ENCODE data around the gene SGPP2.

Gene SGPP2

DNA sequence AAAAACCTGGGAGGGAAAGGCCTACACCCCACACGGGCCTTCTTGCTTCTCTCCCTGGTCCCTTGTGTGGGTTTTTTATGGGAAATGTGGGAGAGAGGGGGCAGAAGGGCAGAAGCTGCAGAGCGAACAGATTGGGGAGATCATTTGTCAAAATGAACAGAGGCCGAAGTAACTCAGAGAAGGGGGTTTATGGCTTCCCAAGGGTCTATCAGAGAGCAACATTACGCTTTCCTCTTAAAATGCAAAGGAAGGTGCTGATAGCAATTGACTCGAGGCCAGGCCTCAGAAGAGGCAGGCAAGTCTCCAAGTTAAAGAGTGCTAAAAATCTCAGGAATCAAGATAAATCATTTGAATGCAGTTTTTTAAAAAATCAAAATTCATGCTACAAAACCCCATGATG lies 101.5 kb downstream of the SGPP2 start:
- no peak for DNase-seq (ENCODE audit: low read depth in 3 of 3)

DNA sequence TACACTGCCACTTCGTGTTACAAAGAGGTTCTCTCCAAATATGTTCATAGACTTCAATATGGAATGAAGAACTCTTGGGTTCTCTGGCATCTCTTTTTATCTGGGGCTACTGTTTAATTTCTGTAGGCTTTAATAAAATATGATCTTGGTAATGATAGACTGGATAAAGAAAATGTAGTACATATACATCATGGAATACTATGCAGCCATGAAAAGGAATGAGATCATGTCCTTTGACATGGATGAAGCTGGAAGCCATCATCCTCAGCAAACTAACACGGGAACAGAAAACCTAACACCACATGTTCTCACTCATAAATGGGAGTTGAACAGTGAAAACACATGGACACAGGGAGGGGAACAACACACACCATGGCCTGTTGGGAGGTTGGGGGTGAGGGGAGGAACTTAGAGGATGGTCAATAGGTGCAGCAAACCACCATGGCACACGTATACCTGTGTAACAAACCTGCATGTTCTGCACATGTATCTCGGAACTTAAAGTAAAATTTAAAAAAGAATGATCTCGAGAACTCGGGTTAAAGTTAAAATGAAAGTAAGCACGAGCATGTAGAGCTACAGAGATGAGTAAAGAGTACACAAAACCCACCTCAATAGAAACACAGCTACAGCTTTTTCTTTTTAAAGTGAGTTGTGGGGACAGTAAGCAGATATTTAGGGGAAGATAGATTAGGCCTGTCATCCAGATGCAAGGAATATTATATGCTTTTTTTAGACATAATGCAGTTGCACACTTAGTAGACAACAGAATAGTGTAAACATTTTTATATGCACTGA lies 102.3 kb downstream of the SGPP2 start:
- no peak for DNase-seq (ENCODE audit: low read depth in 3 of 3)

DNA sequence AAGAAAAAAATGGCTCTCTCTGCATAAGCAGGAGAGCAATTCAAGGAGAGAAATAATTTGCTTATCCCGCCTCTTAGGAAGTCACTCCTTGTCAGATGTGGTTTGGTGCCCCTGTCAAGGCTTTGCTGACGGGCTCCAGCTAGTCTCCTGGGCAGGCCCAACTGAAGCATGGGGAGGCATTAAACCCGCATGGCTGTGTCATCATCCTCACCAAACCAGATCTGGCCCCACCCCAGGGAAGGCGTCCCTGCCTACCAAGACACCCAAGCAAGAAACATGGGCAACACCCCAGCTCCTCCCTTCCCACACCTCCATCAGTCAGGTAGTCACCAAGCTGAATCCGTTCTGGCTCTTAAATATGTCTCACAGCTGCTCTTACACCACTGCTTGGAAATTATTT lies 108.0 kb downstream of the SGPP2 start:
- no peak for DNase-seq (ENCODE audit: low read depth in 3 of 3)

DNA sequence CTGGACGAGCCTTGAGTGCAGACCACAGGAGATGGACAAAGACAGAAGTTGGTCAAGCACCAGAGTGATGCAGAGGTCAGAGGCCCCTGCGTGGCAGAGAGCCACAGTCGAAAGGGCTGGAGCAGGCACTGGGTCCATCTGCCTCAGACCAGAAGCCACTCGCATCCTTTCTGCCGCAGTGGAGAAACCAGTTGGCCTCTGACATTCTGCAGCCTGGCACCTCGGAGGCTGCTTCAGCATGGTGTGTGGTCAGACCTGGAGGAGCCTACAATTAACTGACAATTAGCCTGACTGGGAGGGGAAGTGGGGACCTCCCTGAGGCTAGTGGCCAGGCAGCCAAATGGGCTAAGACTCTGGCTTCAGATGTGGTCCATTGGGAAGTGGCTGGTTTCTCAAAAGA lies 111.1 kb downstream of the SGPP2 start:
- no peak for DNase-seq (ENCODE audit: low read depth in 3 of 3)

DNA sequence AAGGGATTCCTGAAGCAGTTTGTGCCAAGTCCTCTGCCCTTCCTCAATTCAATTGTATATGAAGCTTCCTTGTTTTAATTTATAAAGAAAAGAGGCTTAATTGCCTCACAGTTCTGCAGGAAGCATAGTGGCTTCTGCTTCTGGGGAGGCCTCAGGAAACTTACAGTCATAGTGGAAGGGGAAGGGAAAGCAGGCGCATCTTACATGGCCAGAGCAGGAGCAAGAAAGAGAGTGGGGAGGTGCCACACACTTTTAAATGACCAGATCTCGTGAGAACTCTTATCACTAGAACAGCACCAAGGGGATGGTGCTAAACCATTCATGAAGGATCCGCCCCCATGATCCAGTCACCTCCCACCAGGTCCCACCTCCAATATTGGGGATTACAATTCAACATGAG lies 114.2 kb downstream of the SGPP2 start:
- no peak for DNase-seq (ENCODE audit: low read depth in 3 of 3)

DNA sequence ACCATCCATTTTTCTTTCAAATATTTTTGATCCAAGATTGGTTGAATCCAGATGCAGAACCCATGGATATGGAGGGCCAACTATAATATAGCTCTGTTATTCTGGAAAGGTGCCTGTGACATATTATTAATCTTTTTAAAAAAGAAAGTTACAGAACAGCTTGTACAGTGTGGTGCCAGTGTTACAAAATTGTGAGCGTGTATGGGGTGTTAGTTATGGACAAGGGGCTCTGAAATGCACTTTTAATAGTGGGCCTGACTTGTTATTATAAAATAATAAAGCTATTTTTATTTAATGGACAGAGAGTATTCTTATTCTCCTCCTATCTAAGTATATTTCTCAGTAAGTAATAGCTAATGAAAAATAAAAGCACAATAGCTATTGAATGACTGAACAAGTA lies 120.3 kb downstream of the SGPP2 start:
- DNase-seq (ENCODE audit: low read depth in 3 of 3): no peak

DNA sequence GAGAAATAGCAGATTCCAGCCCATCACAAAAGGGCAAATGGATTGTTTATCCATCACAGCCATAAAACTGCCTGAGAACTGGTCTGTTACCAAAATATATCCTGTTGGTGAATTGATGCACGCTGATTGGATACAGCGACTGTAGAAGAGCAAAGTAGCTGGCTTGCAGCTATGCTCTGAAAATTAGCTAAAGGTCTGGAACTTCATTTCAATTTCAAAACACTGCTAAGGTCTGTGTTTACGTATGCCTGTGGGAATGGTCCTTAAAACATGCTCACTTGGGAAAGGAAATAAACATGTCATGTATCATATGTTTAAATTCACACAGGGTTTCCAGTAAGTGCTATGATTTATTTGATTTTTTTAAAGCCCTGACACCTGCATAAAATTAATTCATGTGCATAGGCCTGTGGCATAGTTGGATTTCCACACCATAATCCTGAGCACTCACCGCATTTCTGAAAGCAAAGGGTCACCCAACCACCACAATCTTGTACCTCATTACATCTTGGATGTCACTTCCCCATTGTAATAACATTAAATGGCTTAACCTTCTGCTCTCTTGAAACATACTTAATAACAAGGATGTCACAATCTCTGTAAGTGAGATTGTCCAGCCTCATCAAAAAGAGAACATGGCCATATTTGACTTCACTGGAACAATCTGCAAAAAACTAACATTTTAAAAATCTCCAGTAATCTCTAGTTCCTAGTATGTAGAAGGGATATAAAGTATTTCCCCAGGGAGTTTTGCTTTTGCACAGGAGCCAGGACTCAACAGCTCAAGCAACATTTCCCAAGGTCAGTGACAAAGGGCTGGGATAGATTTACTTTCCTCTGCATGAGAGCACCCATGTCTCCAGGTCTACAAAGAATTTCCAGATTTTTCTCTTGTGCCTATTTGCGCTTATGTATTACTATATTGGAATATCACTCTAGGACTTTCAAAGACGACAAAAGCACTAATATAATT lies 121.8 kb downstream of the SGPP2 start:
- DNase-seq (ENCODE audit: low read depth in 3 of 3): no peak

DNA sequence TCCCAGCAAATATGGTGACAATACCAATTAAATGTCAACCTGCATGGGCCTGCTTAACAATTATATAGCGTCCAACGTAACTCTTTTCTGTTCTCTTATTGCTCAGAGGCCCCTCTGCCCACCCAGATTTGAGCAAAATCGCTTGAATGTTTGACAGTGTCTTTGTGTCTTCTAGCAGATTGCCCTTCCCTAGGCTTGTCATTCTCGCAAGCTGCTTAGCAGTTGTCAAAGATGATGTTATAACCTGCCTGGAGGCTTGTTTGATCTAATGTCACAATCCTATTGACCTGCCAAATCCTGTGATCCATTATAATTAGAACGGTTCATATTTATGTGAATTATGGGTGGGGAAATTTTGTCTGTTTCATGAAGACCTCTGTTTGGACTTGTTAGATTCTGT lies 122.7 kb downstream of the SGPP2 start:
- no peak for DNase-seq (ENCODE audit: low read depth in 3 of 3)

DNA sequence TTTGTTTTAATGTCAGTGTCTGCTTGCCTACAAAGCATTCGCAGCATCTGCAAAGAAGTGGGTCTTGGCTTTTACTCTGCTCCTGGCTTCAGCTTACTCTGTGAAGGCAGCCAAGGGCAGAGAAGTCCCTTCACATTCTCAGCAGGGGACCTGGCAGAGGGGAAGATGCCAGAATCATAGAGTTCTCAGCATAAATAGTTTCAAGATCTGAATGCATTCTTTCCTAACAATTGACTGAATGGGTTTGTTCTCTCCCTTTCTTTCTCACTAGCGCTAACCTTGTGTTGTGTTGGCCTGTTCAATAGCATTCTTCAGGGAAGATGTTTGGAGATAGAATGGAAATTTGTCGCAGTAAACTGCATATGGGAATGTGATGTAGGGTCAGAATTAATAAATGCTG lies 124.6 kb downstream of the SGPP2 start:
- no peak for DNase-seq (ENCODE audit: low read depth in 3 of 3)

DNA sequence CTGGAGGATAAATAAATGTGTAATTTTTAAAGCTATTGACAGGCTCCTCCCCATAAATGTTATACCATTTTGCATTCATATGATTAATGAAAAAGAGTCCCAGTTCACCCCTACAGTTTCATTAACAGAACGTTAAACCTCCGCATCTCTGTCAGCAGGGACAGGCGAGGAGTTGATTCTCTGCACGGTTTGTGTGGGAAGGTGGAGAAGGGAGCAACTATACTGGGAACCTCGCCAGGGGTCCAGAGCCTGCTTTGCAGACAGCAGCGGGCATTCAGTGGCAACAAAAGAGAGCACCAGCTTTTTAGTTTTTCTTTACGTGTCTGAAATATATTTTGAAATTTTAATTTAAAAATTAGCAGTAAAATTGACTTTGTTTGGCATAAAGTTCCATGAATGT lies 130.2 kb downstream of the SGPP2 start:
- no peak for DNase-seq (ENCODE audit: low read depth in 3 of 3)

DNA sequence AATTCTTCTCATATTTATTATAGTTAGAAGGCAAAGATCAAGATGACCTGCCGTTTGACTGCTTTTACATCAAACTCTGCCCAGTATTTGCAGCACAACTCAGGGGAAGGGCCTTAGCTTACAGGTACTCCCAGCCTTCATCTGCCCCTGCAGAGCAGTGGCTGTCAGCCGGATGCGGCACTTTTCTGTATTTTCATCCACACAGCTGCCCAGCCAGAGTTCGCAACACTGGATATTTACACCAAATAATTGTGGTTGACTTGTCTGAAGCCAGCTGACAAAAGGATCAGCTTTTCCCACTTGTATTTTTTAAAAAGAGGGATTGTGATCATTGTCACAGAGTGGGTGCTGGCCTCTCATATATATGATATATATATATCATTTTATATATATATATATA lies 136.8 kb downstream of the SGPP2 start:
- DNase-seq (ENCODE audit: low read depth in 3 of 3): no peak

DNA sequence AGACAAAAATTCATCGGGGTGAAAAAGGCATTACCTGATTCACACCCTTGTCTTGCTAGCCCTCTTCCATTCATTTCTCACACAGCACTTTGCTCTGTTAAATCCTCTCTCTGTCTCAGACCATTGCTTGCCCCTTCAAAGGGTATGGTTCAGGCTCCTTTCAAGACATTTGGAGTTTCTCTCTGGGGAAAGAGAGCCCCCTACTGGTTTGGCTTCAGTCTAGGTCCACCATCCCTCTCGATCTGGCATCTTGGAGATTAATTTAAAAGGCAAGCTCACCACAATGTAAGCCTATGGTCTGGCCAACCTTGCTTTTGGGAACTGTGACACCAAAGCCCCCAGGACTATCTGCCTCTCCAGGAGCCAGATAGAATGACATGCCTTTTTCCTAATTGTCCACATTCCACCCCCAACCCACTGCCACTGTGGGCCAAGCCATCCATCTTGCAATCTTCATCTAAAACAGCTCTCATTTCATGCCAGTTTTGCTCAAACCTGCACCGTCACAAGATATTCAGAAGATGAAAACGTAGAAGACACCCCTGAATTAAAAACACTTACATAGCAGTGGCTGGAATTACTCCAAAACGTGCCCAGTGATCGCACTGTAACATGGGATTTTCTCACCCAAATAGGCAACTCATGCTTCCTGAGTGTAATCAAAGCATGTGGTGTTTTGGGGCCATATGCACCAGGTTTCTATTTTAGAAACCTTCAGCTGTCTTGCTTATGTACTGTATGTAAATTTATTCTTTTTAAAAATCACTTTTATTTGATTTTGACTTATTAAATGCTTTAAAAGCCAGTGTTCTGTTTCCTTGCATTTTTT lies 137.7 kb downstream of the SGPP2 start:
- peak in 2 of 3 donors; percentile 12 to 19 for DNase-seq (ENCODE audit: low read depth in 3 of 3)

DNA sequence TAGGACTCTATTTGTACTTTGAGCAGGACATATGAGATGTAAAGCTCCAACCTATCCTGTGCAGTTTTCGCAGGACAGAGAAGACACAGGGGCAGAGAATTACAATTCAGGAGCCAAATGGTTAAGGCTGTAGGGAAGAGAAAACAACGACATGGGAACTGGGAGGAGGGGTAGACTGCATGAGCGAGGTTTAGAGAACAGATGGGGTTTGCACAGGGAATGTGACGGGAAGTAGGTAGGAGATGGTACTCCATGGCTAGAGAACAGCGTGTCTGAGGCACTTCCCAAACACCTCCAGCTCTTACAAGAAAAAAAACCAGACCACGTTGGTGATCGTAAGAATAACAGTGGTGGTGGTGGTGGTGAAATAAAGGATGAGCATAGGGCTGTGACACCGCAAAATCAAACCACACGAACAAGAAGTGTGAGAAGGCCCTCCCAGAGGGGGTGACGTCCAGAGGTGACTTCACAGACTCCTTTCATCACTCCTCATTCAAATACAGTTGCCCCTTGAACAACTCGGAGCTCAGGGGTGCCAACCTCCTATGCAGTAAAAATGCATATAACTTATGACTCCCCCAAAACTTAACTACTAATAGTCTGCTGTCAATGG lies 138.9 kb downstream of the SGPP2 start:
- DNase-seq (ENCODE audit: low read depth in 3 of 3): no peak

DNA sequence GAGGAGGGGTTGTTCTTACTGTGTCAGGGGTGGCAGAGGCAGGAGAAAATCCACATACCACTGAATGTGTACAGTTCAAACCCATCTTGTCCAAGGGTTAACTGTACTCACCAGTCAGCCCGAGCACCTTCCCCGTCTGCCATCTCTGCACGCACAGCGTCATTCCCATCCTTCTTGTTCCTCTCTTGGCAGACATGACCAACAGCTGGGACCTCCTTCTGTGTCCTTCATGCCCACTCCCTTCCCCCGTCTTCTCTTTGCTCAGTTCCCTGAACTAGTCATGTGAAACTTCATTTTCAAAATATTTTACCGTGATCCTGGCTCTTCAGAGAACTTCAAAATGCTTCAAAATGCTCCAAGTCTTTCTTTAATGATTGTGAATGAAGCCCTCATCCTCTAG lies 139.6 kb downstream of the SGPP2 start:
- DNase-seq (ENCODE audit: low read depth in 3 of 3): no peak

DNA sequence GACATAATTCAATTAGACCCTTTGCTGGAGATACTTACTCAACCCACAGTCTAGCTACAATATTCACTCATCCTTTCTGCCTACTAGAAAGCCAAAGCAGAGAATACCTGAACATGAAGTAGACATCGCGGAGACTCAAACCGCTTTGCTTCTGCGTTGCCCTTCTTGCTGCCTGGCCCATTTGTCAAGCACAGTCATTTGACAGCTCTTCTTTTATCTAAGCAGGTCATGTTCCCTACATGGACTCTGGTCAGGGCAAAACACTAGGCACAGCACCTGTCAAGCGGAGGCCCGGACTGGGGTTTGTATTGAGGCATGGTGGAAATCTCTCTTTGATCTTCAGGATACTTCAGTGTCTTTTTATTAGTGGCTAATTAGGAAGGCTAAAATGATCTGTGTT lies 141.9 kb downstream of the SGPP2 start:
- no peak for DNase-seq (ENCODE audit: low read depth in 3 of 3)

DNA sequence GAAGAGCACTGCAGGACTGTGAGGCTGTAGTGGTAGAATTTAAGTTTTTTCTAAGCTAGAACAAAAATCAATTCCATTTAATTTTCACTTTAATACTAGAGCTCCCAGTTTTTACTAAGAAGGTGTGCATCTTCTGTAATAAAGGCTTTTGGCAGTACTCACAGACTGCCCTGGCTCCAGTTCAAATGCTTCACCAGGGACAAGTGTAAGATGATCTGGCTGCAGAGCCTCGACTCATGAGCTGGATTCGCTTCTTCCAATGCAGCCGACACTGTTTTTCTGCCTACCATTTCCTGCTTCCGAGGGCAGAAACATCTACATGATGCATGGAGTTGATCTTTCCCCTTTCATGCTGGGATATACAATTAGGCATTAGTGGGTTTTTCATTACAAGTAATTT lies 144.5 kb downstream of the SGPP2 start:
- DNase-seq (ENCODE audit: low read depth in 3 of 3): no peak

DNA sequence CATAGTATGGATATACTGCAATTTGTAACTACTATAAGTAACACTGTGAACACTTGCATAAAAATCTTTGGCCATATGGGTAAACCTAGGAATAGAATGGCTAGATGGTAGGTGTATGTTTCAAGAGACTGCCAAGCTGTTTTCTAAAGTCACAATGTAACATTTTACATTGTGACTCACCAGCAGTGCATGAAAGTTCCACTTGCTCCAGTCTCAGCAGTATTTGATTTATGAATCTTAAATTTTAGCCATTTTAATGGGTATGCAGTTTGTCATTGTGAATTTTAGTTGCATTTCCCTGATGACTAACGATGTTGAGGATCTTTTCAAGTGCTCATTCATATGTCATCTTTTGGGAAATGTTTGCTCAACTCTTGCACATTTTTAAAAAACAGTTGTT lies 145.5 kb downstream of the SGPP2 start:
- no peak for DNase-seq (ENCODE audit: low read depth in 3 of 3)

DNA sequence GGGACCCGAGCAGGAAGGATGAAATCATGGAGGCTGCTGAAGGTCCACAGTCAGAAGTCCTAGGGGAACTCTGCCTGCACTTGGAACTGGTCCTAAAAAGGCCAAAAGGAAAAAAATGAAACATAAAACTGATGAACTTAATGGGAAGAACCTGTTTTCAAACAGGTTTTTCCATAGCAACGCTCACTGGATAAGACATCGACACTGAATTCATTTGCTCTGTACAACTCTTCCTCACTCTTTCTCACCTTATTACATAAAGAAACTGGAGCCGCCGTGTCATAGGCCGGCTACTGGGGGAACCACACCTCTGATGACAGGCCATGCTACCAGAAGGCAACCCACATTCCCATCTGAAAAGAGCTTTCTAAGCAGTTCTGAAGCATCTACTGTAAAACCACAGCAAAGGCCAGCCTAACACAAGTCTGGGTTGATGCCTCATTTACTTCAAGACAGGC lies 147.9 kb downstream of the SGPP2 start:
- no peak for DNase-seq (ENCODE audit: low read depth in 3 of 3)

DNA sequence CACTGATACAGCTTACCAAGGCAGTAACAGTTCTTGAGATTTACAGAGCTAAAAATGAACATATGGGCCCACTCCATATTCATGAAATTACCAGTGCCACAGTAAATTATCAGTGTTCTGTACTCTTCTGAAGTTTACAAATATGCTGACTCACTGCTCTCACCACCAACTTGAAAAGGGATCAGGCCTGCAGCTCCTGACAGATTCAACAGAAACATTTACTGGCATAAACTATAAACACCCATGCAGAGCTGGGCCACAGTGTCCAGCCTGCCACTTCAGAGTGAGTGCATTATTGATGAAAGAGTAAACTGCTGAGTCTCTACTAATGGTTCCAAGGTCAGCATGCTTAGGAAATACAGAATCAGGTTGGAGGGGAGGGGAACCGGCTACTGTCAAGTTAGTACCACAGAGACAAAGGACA lies 148.4 kb downstream of the SGPP2 start:
- DNase-seq (ENCODE audit: low read depth in 3 of 3): no peak

DNA sequence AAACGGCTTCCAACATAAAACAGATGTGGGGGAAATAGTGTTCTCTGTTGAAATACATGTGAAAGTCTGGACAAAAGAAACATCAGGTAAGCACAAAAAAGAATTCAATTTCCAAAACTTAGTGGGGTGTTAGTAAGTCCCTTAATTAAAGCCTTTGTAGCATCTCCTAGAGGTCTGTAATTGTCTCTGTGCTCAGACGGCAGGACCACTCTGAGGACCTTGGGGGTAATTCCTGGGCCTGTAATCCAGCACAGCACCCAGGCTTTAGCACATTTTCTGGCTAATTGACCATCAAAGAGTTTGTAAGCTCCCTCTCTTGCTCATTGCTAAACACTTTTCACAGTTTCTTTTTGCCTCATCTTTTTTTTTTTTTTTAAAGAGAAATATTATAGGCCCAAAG lies 151.3 kb downstream of the SGPP2 start:
- no peak for DNase-seq (ENCODE audit: low read depth in 3 of 3)

All from stimulated activated CD4-positive, alpha-beta T cell treated with anti-CD3 and anti-CD28 coated beads, TNF-alpha, amount 100 ng/mL, for 48 hours (primary cell).